HepG2 (cell line): ENCODE results near the gene KPNB1. TPM values are rescaled to one million over a fixed set of nuclear protein-coding genes. Genes with fewer than 3 reads are reported as not detected.

Experiments
- EP300 ChIP-seq, 3 experiments: sonication (generic) in 1 of 3; formaldehyde crosslinking in 1 of 3; IDR thresholded peaks; 2 replicates each; pipeline versions ENCODE4 v1.5.1 to v1.6.1; 2011 to 2020; ENCODE audit warnings: low read depth in 2 of 3, low read length in 2 of 3, borderline replicate concordance in 1 of 3, improper control_type of control experiment in 1 of 3, mild to moderate bottlenecking in 1 of 3, missing genetic modification reagents in 1 of 3, moderate library complexity in 1 of 3
- HOXD1 ChIP-seq: sonication (generic); formaldehyde crosslinking; IDR thresholded peaks from 2 replicates; pipeline ENCODE4 v1.5.0; 2020; ENCODE audit warnings: missing genetic modification reagents
- MEF2D ChIP-seq: sonication (generic); formaldehyde crosslinking; IDR thresholded peaks from 2 replicates; pipeline ENCODE4 v1.5.1; 2020; ENCODE audit warnings: mild to moderate bottlenecking, missing genetic modification reagents
- RFX5 ChIP-seq: IDR thresholded peaks from 2 replicates; pipeline ENCODE4 v1.6.1; 2011; ENCODE audit warnings: low read depth, low read length, improper control_type of control experiment
- SRSF9 ChIP-seq: fragments of 200-400 bp; formaldehyde crosslinking; IDR thresholded peaks from 2 replicates; pipeline ENCODE4 v1.6.1; 2018; ENCODE audit warnings: borderline replicate concordance, mild to moderate bottlenecking, low read depth, low read length; ENCODE audit not compliant: insufficient read depth, poor library complexity, severe bottlenecking
- TBP ChIP-seq: sonication (generic); formaldehyde crosslinking; IDR thresholded peaks from 2 replicates; pipeline ENCODE4 v1.5.0; 2020; ENCODE audit warnings: missing genetic modification reagents
- ZNF10 ChIP-seq: sonication (generic); formaldehyde crosslinking; IDR thresholded peaks from 2 replicates; pipeline ENCODE4 v1.4.0; 2020; ENCODE audit warnings: mild to moderate bottlenecking, low read depth, missing genetic modification reagents, borderline replicate concordance
- ZNF605 ChIP-seq: sonication (generic); formaldehyde crosslinking; IDR thresholded peaks from 2 replicates; pipeline ENCODE4 v1.8.0; 2022; ENCODE audit warnings: mild to moderate bottlenecking, missing genetic modification reagents
- ZNF629 ChIP-seq: sonication (generic); formaldehyde crosslinking; conservative IDR thresholded peaks from 2 replicates; pipeline ENCODE4 v1.5.0; 2020; ENCODE audit warnings: missing genetic modification reagents
- ZNF7 ChIP-seq: IDR thresholded peaks from 2 replicates; pipeline ENCODE4 v1.6.1; 2016; ENCODE audit warnings: missing biosample characterization, missing genetic modification reagents
- polyA plus RNA-seq, 8 experiments: library from polyadenylated mRNA; depleted of rRNA in 3 of 8; stranded (reverse) in 7 of 8; unstranded in 1 of 8; fragments of >200 nt; fragmentation: Illumina TruSeq in 4 of 8; extraction: Trizol in 4 of 8; gene quantifications; 2 replicates each; pipeline versions ENCODE4 v1.2.1 to v1.2.3, GENCODE V29; 2011 to 2016; ENCODE audit warnings: low read depth in 4 of 8, missing spikeins in 1 of 8, mixed read lengths in 1 of 8; ENCODE audit not compliant: insufficient read depth in 1 of 8
- total RNA-seq, 5 experiments: library from RNA; depleted of rRNA; stranded (reverse); fragments of >200 nt; fragmentation: Illumina TruSeq; extraction: Trizol; gene quantifications; 2 replicates each; pipeline ENCODE4 v1.2.3, GENCODE V29; 2016; ENCODE audit warnings: low read depth in 1 of 5
- TF ChIP-seq, protein P1 (sequence below): sonication (generic); formaldehyde crosslinking; IDR thresholded peaks from 2 replicates; pipeline ENCODE4 v1.4.0; 2020; ENCODE audit warnings: missing genetic modification reagents, mild to moderate bottlenecking, borderline replicate concordance
- TF ChIP-seq, protein P2 (sequence below): sonication (generic); formaldehyde crosslinking; IDR thresholded peaks from 2 replicates; pipeline ENCODE4 v1.4.0; 2020; ENCODE audit warnings: missing genetic modification reagents, borderline replicate concordance
- TF ChIP-seq, protein P3 (sequence below): sonication (generic); formaldehyde crosslinking; IDR thresholded peaks from 2 replicates; pipeline ENCODE4 v1.4.0; 2020; ENCODE audit warnings: mild to moderate bottlenecking, missing genetic modification reagents
- TF ChIP-seq, protein P4 (sequence below): sonication (generic); formaldehyde crosslinking; IDR thresholded peaks from 2 replicates; pipeline ENCODE4 v1.4.0; 2020; ENCODE audit warnings: missing genetic modification reagents
- TF ChIP-seq, protein P5 (sequence below): fragments of 450-650 bp; IDR thresholded peaks from 2 replicates; pipeline ENCODE4 v1.6.1; 2016

Gene KPNB1
- total and polyA plus RNA-seq, 2 of the 13 experiments (the other 11 are each of a cell fraction or from before 2014, with no cell fraction given): 164 to 424 TPM

DNA sequence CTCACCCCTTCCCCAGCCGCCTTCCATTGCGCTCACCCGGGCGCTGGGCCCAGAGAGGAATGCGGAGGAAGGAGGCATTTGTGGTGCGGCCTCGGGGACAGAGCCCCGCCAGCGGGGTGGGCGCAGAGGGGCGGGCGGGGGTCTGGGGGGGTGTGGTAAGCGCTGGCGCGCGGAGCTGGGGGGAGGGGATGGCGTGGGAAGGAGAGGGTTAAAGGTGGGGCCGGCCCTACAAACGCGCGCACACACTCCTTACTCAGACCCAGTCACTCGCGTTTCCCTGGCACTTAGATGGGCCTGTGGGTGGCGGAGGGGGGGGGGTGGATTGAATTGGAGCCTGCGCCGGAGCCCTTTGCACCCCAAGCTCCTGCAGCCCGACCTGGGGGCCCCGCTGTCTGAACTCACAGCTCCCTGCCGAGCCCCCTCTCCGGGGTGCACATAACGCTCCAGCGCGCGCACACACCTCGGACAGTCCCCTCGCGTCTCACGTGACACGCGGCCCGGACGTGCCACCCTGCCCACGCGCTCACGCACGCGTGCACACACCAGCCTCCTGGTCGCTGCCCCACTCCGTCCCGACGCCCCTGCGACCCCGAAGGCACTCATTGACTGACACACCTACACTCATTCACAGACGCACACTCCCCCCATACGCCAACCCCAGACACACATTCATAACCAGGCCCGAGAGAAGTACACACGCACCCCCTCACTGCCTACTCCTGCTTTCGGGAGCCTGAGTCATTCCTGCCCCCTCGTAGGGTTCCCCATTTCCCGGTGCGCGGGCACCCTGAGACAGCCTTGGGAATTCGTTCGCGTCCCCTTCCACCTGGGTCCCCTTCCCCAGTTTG is 45.1 kb downstream of the KPNB1 start (continued):
- TF ChIP-seq, protein P1, sequence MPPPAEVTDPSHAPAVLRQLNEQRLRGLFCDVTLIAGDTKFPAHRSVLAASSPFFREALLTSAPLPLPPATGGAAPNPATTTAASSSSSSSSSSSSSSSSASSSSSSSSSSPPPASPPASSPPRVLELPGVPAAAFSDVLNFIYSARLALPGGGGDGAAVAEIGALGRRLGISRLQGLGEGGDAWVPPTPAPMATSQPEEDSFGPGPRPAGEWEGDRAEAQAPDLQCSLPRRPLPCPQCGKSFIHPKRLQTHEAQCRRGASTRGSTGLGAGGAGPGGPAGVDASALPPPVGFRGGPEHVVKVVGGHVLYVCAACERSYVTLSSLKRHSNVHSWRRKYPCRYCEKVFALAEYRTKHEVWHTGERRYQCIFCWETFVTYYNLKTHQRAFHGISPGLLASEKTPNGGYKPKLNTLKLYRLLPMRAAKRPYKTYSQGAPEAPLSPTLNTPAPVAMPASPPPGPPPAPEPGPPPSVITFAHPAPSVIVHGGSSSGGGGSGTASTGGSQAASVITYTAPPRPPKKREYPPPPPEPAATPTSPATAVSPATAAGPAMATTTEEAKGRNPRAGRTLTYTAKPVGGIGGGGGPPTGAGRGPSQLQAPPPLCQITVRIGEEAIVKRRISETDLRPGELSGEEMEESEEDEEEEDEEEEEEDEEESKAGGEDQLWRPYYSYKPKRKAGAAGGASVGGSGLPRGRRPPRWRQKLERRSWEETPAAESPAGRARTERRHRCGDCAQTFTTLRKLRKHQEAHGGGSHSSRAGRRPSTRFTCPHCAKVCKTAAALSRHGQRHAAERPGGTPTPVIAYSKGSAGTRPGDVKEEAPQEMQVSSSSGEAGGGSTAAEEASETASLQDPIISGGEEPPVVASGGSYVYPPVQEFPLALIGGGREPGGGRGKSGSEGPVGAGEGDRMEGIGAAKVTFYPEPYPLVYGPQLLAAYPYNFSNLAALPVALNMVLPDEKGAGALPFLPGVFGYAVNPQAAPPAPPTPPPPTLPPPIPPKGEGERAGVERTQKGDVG (CRISPR knock-in tag): no peak; the same call in 1 of the 2 replicates
- TF ChIP-seq HOXD1 (CRISPR knock-in tag): no peak
- TF ChIP-seq, protein P2, sequence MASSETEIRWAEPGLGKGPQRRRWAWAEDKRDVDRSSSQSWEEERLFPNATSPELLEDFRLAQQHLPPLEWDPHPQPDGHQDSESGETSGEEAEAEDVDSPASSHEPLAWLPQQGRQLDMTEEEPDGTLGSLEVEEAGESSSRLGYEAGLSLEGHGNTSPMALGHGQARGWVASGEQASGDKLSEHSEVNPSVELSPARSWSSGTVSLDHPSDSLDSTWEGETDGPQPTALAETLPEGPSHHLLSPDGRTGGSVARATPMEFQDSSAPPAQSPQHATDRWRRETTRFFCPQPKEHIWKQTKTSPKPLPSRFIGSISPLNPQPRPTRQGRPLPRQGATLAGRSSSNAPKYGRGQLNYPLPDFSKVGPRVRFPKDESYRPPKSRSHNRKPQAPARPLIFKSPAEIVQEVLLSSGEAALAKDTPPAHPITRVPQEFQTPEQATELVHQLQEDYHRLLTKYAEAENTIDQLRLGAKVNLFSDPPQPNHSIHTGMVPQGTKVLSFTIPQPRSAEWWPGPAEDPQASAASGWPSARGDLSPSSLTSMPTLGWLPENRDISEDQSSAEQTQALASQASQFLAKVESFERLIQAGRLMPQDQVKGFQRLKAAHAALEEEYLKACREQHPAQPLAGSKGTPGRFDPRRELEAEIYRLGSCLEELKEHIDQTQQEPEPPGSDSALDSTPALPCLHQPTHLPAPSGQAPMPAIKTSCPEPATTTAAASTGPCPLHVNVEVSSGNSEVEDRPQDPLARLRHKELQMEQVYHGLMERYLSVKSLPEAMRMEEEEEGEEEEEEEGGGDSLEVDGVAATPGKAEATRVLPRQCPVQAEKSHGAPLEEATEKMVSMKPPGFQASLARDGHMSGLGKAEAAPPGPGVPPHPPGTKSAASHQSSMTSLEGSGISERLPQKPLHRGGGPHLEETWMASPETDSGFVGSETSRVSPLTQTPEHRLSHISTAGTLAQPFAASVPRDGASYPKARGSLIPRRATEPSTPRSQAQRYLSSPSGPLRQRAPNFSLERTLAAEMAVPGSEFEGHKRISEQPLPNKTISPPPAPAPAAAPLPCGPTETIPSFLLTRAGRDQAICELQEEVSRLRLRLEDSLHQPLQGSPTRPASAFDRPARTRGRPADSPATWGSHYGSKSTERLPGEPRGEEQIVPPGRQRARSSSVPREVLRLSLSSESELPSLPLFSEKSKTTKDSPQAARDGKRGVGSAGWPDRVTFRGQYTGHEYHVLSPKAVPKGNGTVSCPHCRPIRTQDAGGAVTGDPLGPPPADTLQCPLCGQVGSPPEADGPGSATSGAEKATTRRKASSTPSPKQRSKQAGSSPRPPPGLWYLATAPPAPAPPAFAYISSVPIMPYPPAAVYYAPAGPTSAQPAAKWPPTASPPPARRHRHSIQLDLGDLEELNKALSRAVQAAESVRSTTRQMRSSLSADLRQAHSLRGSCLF (CRISPR knock-in tag): no peak
- no peak for TF ChIP-seq SRSF9
- no peak for TF ChIP-seq MEF2D (CRISPR knock-in tag)
- TF ChIP-seq, protein P3, sequence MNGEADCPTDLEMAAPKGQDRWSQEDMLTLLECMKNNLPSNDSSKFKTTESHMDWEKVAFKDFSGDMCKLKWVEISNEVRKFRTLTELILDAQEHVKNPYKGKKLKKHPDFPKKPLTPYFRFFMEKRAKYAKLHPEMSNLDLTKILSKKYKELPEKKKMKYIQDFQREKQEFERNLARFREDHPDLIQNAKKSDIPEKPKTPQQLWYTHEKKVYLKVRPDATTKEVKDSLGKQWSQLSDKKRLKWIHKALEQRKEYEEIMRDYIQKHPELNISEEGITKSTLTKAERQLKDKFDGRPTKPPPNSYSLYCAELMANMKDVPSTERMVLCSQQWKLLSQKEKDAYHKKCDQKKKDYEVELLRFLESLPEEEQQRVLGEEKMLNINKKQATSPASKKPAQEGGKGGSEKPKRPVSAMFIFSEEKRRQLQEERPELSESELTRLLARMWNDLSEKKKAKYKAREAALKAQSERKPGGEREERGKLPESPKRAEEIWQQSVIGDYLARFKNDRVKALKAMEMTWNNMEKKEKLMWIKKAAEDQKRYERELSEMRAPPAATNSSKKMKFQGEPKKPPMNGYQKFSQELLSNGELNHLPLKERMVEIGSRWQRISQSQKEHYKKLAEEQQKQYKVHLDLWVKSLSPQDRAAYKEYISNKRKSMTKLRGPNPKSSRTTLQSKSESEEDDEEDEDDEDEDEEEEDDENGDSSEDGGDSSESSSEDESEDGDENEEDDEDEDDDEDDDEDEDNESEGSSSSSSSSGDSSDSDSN: no peak
- TF ChIP-seq, protein P4, sequence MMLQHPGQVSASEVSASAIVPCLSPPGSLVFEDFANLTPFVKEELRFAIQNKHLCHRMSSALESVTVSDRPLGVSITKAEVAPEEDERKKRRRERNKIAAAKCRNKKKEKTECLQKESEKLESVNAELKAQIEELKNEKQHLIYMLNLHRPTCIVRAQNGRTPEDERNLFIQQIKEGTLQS (CRISPR knock-in tag): no peak
- TF ChIP-seq ZNF7 (CRISPR knock-in tag): no peak
- no peak for TF ChIP-seq TBP (CRISPR knock-in tag)
- no peak for TF ChIP-seq EP300 (IDR thresholded peaks at IDR 0.05; ENCODE audit: low read depth in 2 of 2, low read length in 2 of 2)
- 0 out of 2 replicates have a peak, but pooled peaks have one; percentile 12 for TF ChIP-seq EP300 (CRISPR knock-in tag; IDR thresholded peaks at IDR 0.05; ENCODE audit: borderline replicate concordance)
- TF ChIP-seq, protein P5, sequence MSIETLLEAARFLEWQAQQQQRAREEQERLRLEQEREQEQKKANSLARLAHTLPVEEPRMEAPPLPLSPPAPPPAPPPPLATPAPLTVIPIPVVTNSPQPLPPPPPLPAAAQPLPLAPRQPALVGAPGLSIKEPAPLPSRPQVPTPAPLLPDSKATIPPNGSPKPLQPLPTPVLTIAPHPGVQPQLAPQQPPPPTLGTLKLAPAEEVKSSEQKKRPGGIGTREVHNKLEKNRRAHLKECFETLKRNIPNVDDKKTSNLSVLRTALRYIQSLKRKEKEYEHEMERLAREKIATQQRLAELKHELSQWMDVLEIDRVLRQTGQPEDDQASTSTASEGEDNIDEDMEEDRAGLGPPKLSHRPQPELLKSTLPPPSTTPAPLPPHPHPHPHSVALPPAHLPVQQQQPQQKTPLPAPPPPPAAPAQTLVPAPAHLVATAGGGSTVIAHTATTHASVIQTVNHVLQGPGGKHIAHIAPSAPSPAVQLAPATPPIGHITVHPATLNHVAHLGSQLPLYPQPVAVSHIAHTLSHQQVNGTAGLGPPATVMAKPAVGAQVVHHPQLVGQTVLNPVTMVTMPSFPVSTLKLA: no peak
- no peak for TF ChIP-seq ZNF629 (CRISPR knock-in tag)
- no peak for TF ChIP-seq ZNF10 (CRISPR knock-in tag)
- TF ChIP-seq RFX5: no peak
- TF ChIP-seq ZNF605: no peak
